Right atrium auricular region (tissue), 2 donors: ENCODE results near the gene CCL18. TPM values are rescaled to one million over a fixed set of nuclear protein-coding genes. Genes with fewer than 3 reads are reported as not detected.
"Not testable (repeated sequence)": the region's sequence is repeated elsewhere in the genome, so short reads cannot be mapped to it uniquely, and the experiment has no call there.

ENCODE experiments used
- DNase-seq: peaks from one replicate; pipeline ENCODE4 v3.0.0-alpha.2; 2019; ENCODE audit warnings: low spot score
- H3K27ac ChIP-seq, 2 donors: fragments of 200-600 bp; sonication (generic); 1 replicate in 1 of 2; 2 replicates in 1 of 2; pipeline ENCODE4 v1.5.1; 2016 to 2019
- H3K27me3 ChIP-seq, 2 donors: fragments of 200-600 bp; sonication (generic); one replicate each; pipeline versions ENCODE4 v1.5.1 to v1.6.0; 2017 to 2019
- H3K36me3 ChIP-seq: fragments of 200-600 bp; sonication (generic); one replicate; pipeline ENCODE4 v1.5.1; 2016
- H3K4me1 ChIP-seq, 2 donors: fragments of 200-600 bp; sonication (generic); one replicate each; pipeline versions ENCODE4 v1.5.1 to v1.6.0; 2017 to 2019
- H3K4me3 ChIP-seq, 2 donors: fragments of 200-600 bp; sonication (generic); 1 replicate in 1 of 2; 2 replicates in 1 of 2; pipeline ENCODE4 v1.5.1; 2017 to 2019; ENCODE audit warnings: mild to moderate bottlenecking in 1 of 2, moderate library complexity in 1 of 2
- H3K9me3 ChIP-seq, 2 donors: fragments of 200-600 bp; sonication (generic); one replicate each; pipeline ENCODE4 v1.5.1; 2019
- CTCF ChIP-seq, 2 donors: fragments of 200-600 bp; sonication (generic); IDR thresholded peaks; one replicate each; pipeline ENCODE4 v1.5.1; 2019; ENCODE audit warnings: antibody characterized with exemption in 2 of 2
- total RNA-seq, 2 donors: library from RNA; depleted of rRNA; stranded (reverse); fragments of >200 nt; gene quantifications; one replicate each; pipeline ENCODE4 v1.1.0, GENCODE V29; 2016

Gene CCL18
- total RNA-seq, 2 donors from 2014 or later: 1.0 to 3.6 TPM

- Histone ChIP-seq H3K27me3 (no peaks in the 10 kb centered on the region), H3K36me3 (no peaks in the 10 kb centered on the region), H3K27ac (no peak overlapping the region), H3K4me3 (no peak overlapping the region), H3K4me1 (no peaks in the 10 kb centered on the region), H3K9me3 (no peaks in the 10 kb centered on the region)
- peak; percentile 60 for DNase-seq
- TF ChIP-seq CTCF (IDR thresholded peaks at IDR 0.05): no peak
Measured at GRCh38 chr17:36088670-36089338, 24.7 kb downstream of the CCL18 start.

GRCh38 chr17:36089339-36089865, 25.3 kb downstream of the CCL18 start:
- H3K36me3 ChIP-seq: no peaks in the 10 kb centered on the region
- DNase-seq: no peak
- no peak overlapping the region for H3K27ac ChIP-seq
- TF ChIP-seq CTCF (IDR thresholded peaks at IDR 0.05): no peak
- no peak overlapping the region for H3K4me3 ChIP-seq
- no peaks in the 10 kb centered on the region for H3K4me1 ChIP-seq
- no peaks in the 10 kb centered on the region for H3K27me3 ChIP-seq
- H3K9me3 ChIP-seq: no peaks in the 10 kb centered on the region

GRCh38 chr17:36089888-36090836, 26.1 kb downstream of the CCL18 start, which contains the start of gene CCL3:
TSS of gene CCL3 (minus strand) at chr17:36090143. CDS start at chr17:36090058, 85 bp downstream.
- H3K27me3 ChIP-seq: no peaks in the 10 kb centered on the region
- no peak for TF ChIP-seq CTCF (IDR thresholded peaks at IDR 0.05)
- no peak within 1 kb of the TSS for H3K4me3 ChIP-seq
- H3K9me3 ChIP-seq: no peaks in the 10 kb centered on the region
- DNase-seq: no peak
- no peaks in the 10 kb centered on the region for H3K4me1 ChIP-seq
- H3K36me3 ChIP-seq: no peaks in the 10 kb centered on the region
- no peak within 1 kb of the TSS for H3K27ac ChIP-seq

- no peak for DNase-seq
- no peak overlapping the region for H3K4me3 ChIP-seq
- TF ChIP-seq CTCF (IDR thresholded peaks at IDR 0.05): no peak
- no peaks in the 10 kb centered on the region for H3K36me3 ChIP-seq
- H3K9me3 ChIP-seq: no peaks in the 10 kb centered on the region
- H3K27ac ChIP-seq: no peak overlapping the region
- no peaks in the 10 kb centered on the region for H3K27me3 ChIP-seq
- H3K4me1 ChIP-seq: no peaks in the 10 kb centered on the region
Measured at GRCh38 chr17:36092230-36092629, 28.2 kb downstream of the CCL18 start.

GRCh38 chr17:36092715-36093114, 28.6 kb downstream of the CCL18 start:
- H3K9me3 ChIP-seq, H3K27ac ChIP-seq, H3K4me3 ChIP-seq, H3K36me3 ChIP-seq, DNase-seq, H3K4me1 ChIP-seq, H3K27me3 ChIP-seq: not testable (repeated sequence)

- H3K4me3 ChIP-seq: no peak overlapping the region
- H3K4me1 ChIP-seq: no peaks in the 10 kb centered on the region
- no peaks in the 10 kb centered on the region for H3K36me3 ChIP-seq
- no peak for TF ChIP-seq CTCF (IDR thresholded peaks at IDR 0.05)
- H3K27me3 ChIP-seq: no peaks in the 10 kb centered on the region
- H3K27ac ChIP-seq: no peak overlapping the region
- H3K9me3 ChIP-seq: no peaks in the 10 kb centered on the region
- DNase-seq: no peak
Measured at GRCh38 chr17:36094232-36094631, 30.2 kb downstream of the CCL18 start.
